ENCODE data around the gene ABTB1.

The ABTB1 gene

DNA sequence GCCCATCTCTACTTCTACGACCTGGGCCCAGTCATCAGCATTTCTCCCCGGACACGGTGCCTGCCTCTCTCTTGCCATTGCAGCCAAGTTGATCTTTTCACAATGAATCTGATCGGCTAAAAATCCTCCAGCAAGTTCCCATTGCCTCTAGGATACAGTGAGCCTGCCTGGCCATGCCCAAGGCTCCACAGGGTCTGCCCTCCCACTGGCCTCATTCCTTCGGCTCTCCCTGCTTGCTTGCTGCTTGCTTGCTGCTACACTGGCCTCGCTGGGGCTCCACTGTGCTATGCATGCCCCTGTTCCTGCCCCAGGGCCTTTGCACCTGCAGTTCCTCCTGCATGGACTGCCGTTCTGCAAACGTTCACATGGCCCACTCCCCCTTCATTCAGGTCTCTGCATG is 2.0 kb downstream of the ABTB1 start:
- Histone ChIP-seq H3K4ac (ENCODE audit: low read length) (no peak overlapping the region), H3K4me1 (ENCODE audit: control insufficient read depth in 2 of 2, insufficient read depth in 1 of 2, low read depth in 1 of 2, low read length in 2 of 2) (peaks cover 4 to 7% of the 10 kb centered on the region in 2 donors), H3K36me3 (replicated peaks in 1 of 2; ENCODE audit: control insufficient read depth in 2 of 2, insufficient read depth in 2 of 2, low read length in 2 of 2) (peaks cover 0 to 2% of the 10 kb centered on the region in 2 donors), H3K23ac (ENCODE audit: low read depth, low read length, poor library complexity) (no peak overlapping the region), H2BK12ac (ENCODE audit: low read length) (no peak overlapping the region), H3K4me3 (ENCODE audit: low read length in 2 of 2) (no peak overlapping the region), H4K8ac (ENCODE audit: low read depth, low read length) (no peak overlapping the region), H2BK15ac (ENCODE audit: low read length) (no peak overlapping the region), H4K91ac (ENCODE audit: low read depth, low read length, poor library complexity) (no peak overlapping the region), H3K14ac (ENCODE audit: low read length) (no peak overlapping the region), H3K79me1 (ENCODE audit: low read depth, low read length) (peaks cover 2% of the 10 kb centered on the region), H2BK5ac (ENCODE audit: low read length) (no peak overlapping the region), H3K27me3 (ENCODE audit: control insufficient read depth in 3 of 3, insufficient read depth in 3 of 3, low read depth in 1 of 3, low read length in 3 of 3) (peaks cover 0 to 6% (median 5%) of the 10 kb centered on the region in 3 experiments), H2BK120ac (ENCODE audit: low read depth, low read length) (no peak overlapping the region), H3K9me3 (replicated peaks in 1 of 2; ENCODE audit: control insufficient read depth in 2 of 2, insufficient read depth in 1 of 2, low read depth in 1 of 2, low read length in 2 of 2) (no peaks in the 10 kb centered on the region), H2AK5ac (ENCODE audit: low read depth, low read length) (no peak overlapping the region), H2AFZ (ENCODE audit: low read length) (no peak overlapping the region), H3K27ac (replicated peaks; ENCODE audit: low read length) (no peak overlapping the region), H3K4me2 (ENCODE audit: insufficient read depth, low read length, poor library complexity, severe bottlenecking) (no peak overlapping the region), H3K9ac (ENCODE audit: low read depth, low read length, poor library complexity) (peak overlapping the region; percentile 50), H3K18ac (ENCODE audit: low read length) (peak overlapping the region; percentile 27)
- DNase-seq (ENCODE audit: low spot score) = no peak
- WGBS, 2 donors (ENCODE audit: extremely low coverage in 2 of 2, insufficient read length in 2 of 2, insufficient replicate concordance in 1 of 2) = no CpG with 5 or more reads among the region's 8 CpGs

DNA sequence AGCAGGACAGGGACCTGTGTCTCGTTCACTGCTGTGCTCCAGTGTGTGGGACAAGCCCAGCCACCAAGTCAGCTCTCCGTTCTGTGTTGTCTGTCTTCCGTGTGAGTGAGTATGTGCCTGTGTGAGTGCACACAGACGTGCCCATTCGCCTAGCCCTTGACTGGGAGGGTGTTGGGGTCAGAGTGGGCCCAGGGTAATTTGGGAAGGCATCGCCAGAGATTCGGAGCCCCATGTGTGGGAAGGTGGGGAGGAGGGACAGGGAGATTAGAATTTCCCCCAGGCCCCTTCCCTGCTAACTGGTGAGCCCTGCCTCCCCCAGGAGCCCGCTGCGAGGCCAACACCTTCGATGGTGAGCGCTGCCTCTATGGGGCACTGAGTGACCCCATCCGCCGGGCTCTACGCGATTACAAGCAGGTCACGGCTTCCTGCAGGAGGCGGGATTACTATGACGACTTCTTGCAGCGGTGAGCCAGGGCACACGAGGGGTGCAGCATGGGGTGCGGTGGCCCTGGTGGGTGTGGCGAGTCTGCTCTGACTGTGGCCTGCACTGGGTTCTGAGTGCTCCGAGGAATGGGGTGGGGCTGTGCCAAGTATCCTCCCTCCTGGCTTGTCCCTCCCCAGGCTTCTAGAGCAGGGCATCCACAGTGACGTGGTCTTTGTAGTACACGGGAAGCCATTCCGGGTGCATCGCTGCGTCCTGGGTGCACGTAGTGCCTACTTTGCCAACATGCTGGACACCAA is 3.1 kb downstream of the ABTB1 start:
- no peak overlapping the region for H3K18ac ChIP-seq (ENCODE audit: low read length)

DNA sequence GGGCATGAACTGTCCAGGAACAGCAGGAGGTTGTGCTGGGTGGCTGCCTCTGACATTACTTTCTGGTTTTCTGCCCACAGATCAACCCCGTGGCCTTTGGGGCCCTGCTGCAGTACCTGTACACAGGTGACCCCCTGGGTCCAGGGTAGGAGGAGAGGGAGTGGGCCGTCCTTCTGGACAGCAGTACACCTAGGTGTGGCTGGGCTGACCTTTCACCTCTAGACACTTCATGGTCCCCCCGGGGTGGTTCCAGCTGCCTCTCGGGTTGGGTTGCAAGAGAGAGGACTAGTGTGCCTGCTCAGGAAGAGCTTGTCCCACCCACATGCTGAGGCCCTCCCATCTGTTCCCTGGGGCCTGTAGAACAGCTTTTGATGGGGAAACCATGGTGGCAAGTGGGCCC is 3.7 kb downstream of the ABTB1 start:
- Histone ChIP-seq H3K9ac (ENCODE audit: low read depth, low read length, poor library complexity) (no peak overlapping the region), H2AK5ac (ENCODE audit: low read depth, low read length) (peak overlapping the region; percentile 53), H2BK5ac (ENCODE audit: low read length) (no peak overlapping the region), H2BK12ac (ENCODE audit: low read length) (no peak overlapping the region), H3K23ac (ENCODE audit: low read depth, low read length, poor library complexity) (peak overlapping the region; percentile 52), H3K18ac (ENCODE audit: low read length) (peak overlapping the region; percentile 25), H3K4ac (ENCODE audit: low read length) (no peak overlapping the region), H4K8ac (ENCODE audit: low read depth, low read length) (no peak overlapping the region), H3K14ac (ENCODE audit: low read length) (peak overlapping the region; percentile 47), H3K27me3 (ENCODE audit: control insufficient read depth in 3 of 3, insufficient read depth in 3 of 3, low read depth in 1 of 3, low read length in 3 of 3) (peaks cover 0 to 6% (median 5%) of the 10 kb centered on the region in 3 experiments), H3K79me1 (ENCODE audit: low read depth, low read length) (no peaks in the 10 kb centered on the region), H2BK15ac (ENCODE audit: low read length) (no peak overlapping the region), H3K4me3 (ENCODE audit: low read length in 2 of 2) (no peak overlapping the region), H2AFZ (ENCODE audit: low read length) (no peak overlapping the region), H3K27ac (replicated peaks; ENCODE audit: low read length) (no peak overlapping the region), H3K4me2 (ENCODE audit: insufficient read depth, low read length, poor library complexity, severe bottlenecking) (no peak overlapping the region), H4K91ac (ENCODE audit: low read depth, low read length, poor library complexity) (no peak overlapping the region), H3K36me3 (replicated peaks in 1 of 2; ENCODE audit: control insufficient read depth in 2 of 2, insufficient read depth in 2 of 2, low read length in 2 of 2) (no peaks in the 10 kb centered on the region), H2BK120ac (ENCODE audit: low read depth, low read length) (no peak overlapping the region), H3K9me3 (replicated peaks in 1 of 2; ENCODE audit: control insufficient read depth in 2 of 2, insufficient read depth in 1 of 2, low read depth in 1 of 2, low read length in 2 of 2) (no peaks in the 10 kb centered on the region), H3K4me1 (ENCODE audit: control insufficient read depth in 2 of 2, insufficient read depth in 1 of 2, low read depth in 1 of 2, low read length in 2 of 2) (peaks cover 4 to 7% of the 10 kb centered on the region in 2 donors)
- WGBS, 2 donors (ENCODE audit: extremely low coverage in 2 of 2, insufficient read length in 2 of 2, insufficient replicate concordance in 1 of 2) = no CpG with 5 or more reads among the region's 4 CpGs
- DNase-seq (ENCODE audit: low spot score) = no peak

More for the DNA sequence above, 3.1 kb downstream of the ABTB1 start:
- H4K91ac ChIP-seq (ENCODE audit: low read depth, low read length, poor library complexity) = no peak overlapping the region
- no peak overlapping the region for H2BK12ac ChIP-seq (ENCODE audit: low read length)
- no peak overlapping the region for H3K4me3 ChIP-seq (ENCODE audit: low read length in 2 of 2)
- no peak overlapping the region for H3K4ac ChIP-seq (ENCODE audit: low read length)
- no peak overlapping the region for H2BK120ac ChIP-seq (ENCODE audit: low read depth, low read length)
- no peaks in the 10 kb centered on the region for H3K9me3 ChIP-seq (replicated peaks in 1 of 2; ENCODE audit: control insufficient read depth in 2 of 2, insufficient read depth in 1 of 2, low read depth in 1 of 2, low read length in 2 of 2)
- no peak overlapping the region for H4K8ac ChIP-seq (ENCODE audit: low read depth, low read length)
- H3K4me1 ChIP-seq (ENCODE audit: control insufficient read depth in 2 of 2, insufficient read depth in 1 of 2, low read depth in 1 of 2, low read length in 2 of 2) = peaks cover 4 to 7% of the 10 kb centered on the region in 2 donors
- H2BK5ac ChIP-seq (ENCODE audit: low read length) = no peak overlapping the region
- H3K4me2 ChIP-seq (ENCODE audit: insufficient read depth, low read length, poor library complexity, severe bottlenecking) = no peak overlapping the region
- no peak overlapping the region for H3K27ac ChIP-seq (replicated peaks; ENCODE audit: low read length)
- no peak for DNase-seq (ENCODE audit: low spot score)
- H2AFZ ChIP-seq (ENCODE audit: low read length) = no peak overlapping the region
- H3K27me3 ChIP-seq (ENCODE audit: control insufficient read depth in 3 of 3, insufficient read depth in 3 of 3, low read depth in 1 of 3, low read length in 3 of 3) = peaks cover 0 to 6% (median 5%) of the 10 kb centered on the region in 3 experiments
- peaks cover 2% of the 10 kb centered on the region for H3K79me1 ChIP-seq (ENCODE audit: low read depth, low read length)
- H3K9ac ChIP-seq (ENCODE audit: low read depth, low read length, poor library complexity) = no peak overlapping the region
- H3K14ac ChIP-seq (ENCODE audit: low read length) = no peak overlapping the region
- peak overlapping the region; percentile 52 for H3K23ac ChIP-seq (ENCODE audit: low read depth, low read length, poor library complexity)
- no peak overlapping the region for H2BK15ac ChIP-seq (ENCODE audit: low read length)
- no peaks in the 10 kb centered on the region for H3K36me3 ChIP-seq (replicated peaks in 1 of 2; ENCODE audit: control insufficient read depth in 2 of 2, insufficient read depth in 2 of 2, low read length in 2 of 2)
- WGBS, 2 donors (ENCODE audit: extremely low coverage in 2 of 2, insufficient read length in 2 of 2, insufficient replicate concordance in 1 of 2) = no CpG with 5 or more reads among the region's 29 CpGs
- H2AK5ac ChIP-seq (ENCODE audit: low read depth, low read length) = peak overlapping the region; percentile 53

DNA sequence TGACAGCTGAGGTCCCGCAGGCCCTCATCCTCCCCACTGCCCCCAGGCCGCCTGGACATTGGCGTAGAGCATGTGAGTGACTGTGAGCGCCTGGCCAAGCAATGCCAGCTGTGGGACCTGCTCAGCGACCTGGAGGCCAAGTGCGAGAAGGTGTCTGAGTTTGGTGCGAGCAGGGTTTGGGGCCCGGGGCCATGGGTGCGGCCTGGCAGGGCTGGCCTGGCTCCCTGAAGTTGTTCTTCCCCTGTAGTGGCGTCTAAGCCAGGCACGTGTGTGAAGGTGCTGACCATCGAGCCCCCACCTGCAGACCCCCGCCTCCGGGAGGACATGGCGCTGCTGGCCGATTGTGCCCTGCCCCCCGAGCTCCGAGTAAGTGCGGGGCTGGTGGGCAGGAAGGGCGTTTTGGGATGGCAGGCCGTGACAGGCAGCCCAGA is 4.2 kb downstream of the ABTB1 start:
- Histone ChIP-seq H3K27me3 (ENCODE audit: control insufficient read depth in 3 of 3, insufficient read depth in 3 of 3, low read depth in 1 of 3, low read length in 3 of 3) (peaks cover 0 to 6% (median 5%) of the 10 kb centered on the region in 3 experiments), H3K9ac (ENCODE audit: low read depth, low read length, poor library complexity) (no peak overlapping the region), H4K91ac (ENCODE audit: low read depth, low read length, poor library complexity) (no peak overlapping the region), H2BK5ac (ENCODE audit: low read length) (no peak overlapping the region), H3K4ac (ENCODE audit: low read length) (no peak overlapping the region), H3K27ac (replicated peaks; ENCODE audit: low read length) (no peak overlapping the region), H3K4me1 (ENCODE audit: control insufficient read depth in 2 of 2, insufficient read depth in 1 of 2, low read depth in 1 of 2, low read length in 2 of 2) (peaks cover 4 to 7% of the 10 kb centered on the region in 2 donors), H3K23ac (ENCODE audit: low read depth, low read length, poor library complexity) (no peak overlapping the region), H3K4me2 (ENCODE audit: insufficient read depth, low read length, poor library complexity, severe bottlenecking) (no peak overlapping the region), H4K8ac (ENCODE audit: low read depth, low read length) (no peak overlapping the region), H2BK12ac (ENCODE audit: low read length) (peak overlapping the region; percentile 80), H3K4me3 (ENCODE audit: low read length in 2 of 2) (no peak overlapping the region), H2BK15ac (ENCODE audit: low read length) (no peak overlapping the region), H3K36me3 (replicated peaks in 1 of 2; ENCODE audit: control insufficient read depth in 2 of 2, insufficient read depth in 2 of 2, low read length in 2 of 2) (no peaks in the 10 kb centered on the region), H3K79me1 (ENCODE audit: low read depth, low read length) (no peaks in the 10 kb centered on the region), H3K14ac (ENCODE audit: low read length) (peak overlapping the region; percentile 47), H2AFZ (ENCODE audit: low read length) (no peak overlapping the region), H2BK120ac (ENCODE audit: low read depth, low read length) (no peak overlapping the region), H3K9me3 (replicated peaks in 1 of 2; ENCODE audit: control insufficient read depth in 2 of 2, insufficient read depth in 1 of 2, low read depth in 1 of 2, low read length in 2 of 2) (no peaks in the 10 kb centered on the region), H2AK5ac (ENCODE audit: low read depth, low read length) (peak overlapping the region; percentile 19), H3K18ac (ENCODE audit: low read length) (peak overlapping the region; percentile 17)
- WGBS, 2 donors (ENCODE audit: extremely low coverage in 2 of 2, insufficient read length in 2 of 2, insufficient replicate concordance in 1 of 2) = no CpG with 5 or more reads among the region's 21 CpGs
- no peak for DNase-seq (ENCODE audit: low spot score)
